GM21529 (cell line): ENCODE measurements around the gene ATP8B4.

Source experiments
- ATAC-seq: cut with Tn5 transposase; IDR thresholded peaks from one replicate; pipeline ENCODE4 v1.9.1; 2021; ENCODE audit not compliant: unreplicated experiment

The ATP8B4 gene

GRCh38 chr15:50030456-50030855 lies 88.6 kb downstream of the ATP8B4 start:
- ATAC-seq = no peak

GRCh38 chr15:50028326-50028725 lies 90.7 kb downstream of the ATP8B4 start:
- ATAC-seq = no peak

GRCh38 chr15:50024281-50024680 lies 94.8 kb downstream of the ATP8B4 start:
- no peak for ATAC-seq

GRCh38 chr15:50018491-50018890 lies 100.5 kb downstream of the ATP8B4 start:
- ATAC-seq = no peak

GRCh38 chr15:50017522-50017921 lies 101.5 kb downstream of the ATP8B4 start:
- ATAC-seq = no peak

GRCh38 chr15:50016951-50017350 lies 102.1 kb downstream of the ATP8B4 start:
- ATAC-seq = no peak

- ATAC-seq = no peak
Measured at GRCh38 chr15:50012790-50013189, 106.2 kb downstream of the ATP8B4 start.

GRCh38 chr15:50009634-50010033 lies 109.4 kb downstream of the ATP8B4 start:
- no peak for ATAC-seq

GRCh38 chr15:50003786-50004334 lies 115.2 kb downstream of the ATP8B4 start:
- peak; percentile 99 for ATAC-seq

GRCh38 chr15:49991587-49991986 lies 127.4 kb downstream of the ATP8B4 start:
- ATAC-seq = no peak

GRCh38 chr15:49990835-49991545 lies 128.0 kb downstream of the ATP8B4 start:
- ATAC-seq = no peak

- no peak for ATAC-seq
Measured at GRCh38 chr15:49989498-49989897, 129.5 kb downstream of the ATP8B4 start.

- ATAC-seq = no peak
Measured at GRCh38 chr15:49988766-49989165, 130.3 kb downstream of the ATP8B4 start.

GRCh38 chr15:49987896-49988295 lies 131.1 kb downstream of the ATP8B4 start:
- no peak for ATAC-seq

- no peak for ATAC-seq
Measured at GRCh38 chr15:49987198-49987785, 131.7 kb downstream of the ATP8B4 start.

GRCh38 chr15:49986326-49986725 lies 132.7 kb downstream of the ATP8B4 start:
- no peak for ATAC-seq

GRCh38 chr15:49985463-49985862 lies 133.6 kb downstream of the ATP8B4 start:
- no peak for ATAC-seq

- ATAC-seq = no peak
Measured at GRCh38 chr15:49984436-49984835, 134.6 kb downstream of the ATP8B4 start.

GRCh38 chr15:49982584-49982983 lies 136.4 kb downstream of the ATP8B4 start:
- ATAC-seq = no peak

GRCh38 chr15:49979705-49980382 lies 139.2 kb downstream of the ATP8B4 start:
- no peak for ATAC-seq

GRCh38 chr15:49978121-49978520 lies 140.9 kb downstream of the ATP8B4 start:
- no peak for ATAC-seq

GRCh38 chr15:49977306-49977705 lies 141.7 kb downstream of the ATP8B4 start:
- no peak for ATAC-seq
